ENCODE measurements around the gene CYP2F1. TPM values are rescaled to one million over a fixed set of nuclear protein-coding genes. Genes with fewer than 3 reads are reported as not detected.

Gene CYP2F1
- total and polyA plus RNA-seq, 9 of the 15 experiments (the other 6 are each of a cell fraction or from before 2014, with no cell fraction given): 0.03 to 0.77 (median 0.18) TPM; not detected in 1

DNA sequence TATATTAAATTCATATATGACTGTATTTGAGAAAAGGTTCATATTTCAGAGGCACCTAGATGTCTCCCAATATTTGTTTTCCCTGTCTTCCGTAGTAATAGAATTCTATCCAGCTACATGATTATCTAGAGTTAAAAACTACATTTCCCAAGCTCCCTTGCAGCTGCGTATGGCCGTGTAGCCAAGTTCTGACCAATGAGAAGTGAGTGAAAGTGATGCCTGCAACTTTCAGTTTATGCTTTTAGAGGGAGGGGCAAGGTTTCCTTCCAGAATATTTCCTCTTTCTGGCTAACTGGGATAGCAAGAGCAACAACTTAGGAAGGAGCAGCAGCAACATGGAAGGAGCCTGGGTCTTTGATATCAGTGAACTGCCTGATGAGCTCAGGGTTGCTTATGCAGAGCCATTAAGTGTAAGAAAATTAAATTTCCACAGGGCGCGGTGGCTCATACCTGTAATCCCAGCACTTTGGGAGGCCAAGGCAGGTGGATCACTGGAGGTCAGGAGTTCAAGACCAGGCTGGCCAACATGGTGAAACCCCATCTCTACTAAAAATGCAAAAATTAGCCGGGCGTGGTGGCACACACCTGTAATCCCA, 49.2 kb upstream of the CYP2F1 start (continued):
- TF ChIP-seq, protein P1, sequence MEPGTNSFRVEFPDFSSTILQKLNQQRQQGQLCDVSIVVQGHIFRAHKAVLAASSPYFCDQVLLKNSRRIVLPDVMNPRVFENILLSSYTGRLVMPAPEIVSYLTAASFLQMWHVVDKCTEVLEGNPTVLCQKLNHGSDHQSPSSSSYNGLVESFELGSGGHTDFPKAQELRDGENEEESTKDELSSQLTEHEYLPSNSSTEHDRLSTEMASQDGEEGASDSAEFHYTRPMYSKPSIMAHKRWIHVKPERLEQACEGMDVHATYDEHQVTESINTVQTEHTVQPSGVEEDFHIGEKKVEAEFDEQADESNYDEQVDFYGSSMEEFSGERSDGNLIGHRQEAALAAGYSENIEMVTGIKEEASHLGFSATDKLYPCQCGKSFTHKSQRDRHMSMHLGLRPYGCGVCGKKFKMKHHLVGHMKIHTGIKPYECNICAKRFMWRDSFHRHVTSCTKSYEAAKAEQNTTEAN (CRISPR knock-in tag; IDR thresholded peaks at IDR 0.05): no peak
- no peak for TF ChIP-seq PHTF2 (CRISPR knock-in tag; IDR thresholded peaks at IDR 0.05)

DNA sequence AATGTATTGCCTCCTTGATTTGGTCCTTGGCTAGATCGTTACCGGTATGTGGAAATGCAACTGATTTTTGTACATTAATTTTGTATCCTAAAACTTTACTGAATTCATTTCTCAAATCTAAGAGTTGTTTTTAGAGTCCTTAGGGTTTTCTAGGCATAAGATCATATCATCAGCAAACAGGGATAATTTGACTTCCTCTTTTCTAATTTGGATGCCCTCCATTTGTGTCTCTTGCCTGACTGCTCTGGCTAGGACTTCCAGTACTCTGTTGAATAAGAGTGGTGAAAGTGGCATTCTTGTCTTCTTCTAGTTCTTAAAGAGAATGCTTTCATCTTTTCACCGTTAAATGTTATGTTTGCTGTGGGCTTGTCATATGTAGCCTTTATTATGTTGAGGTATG, 37.9 kb upstream of the CYP2F1 start:
- DNase-seq (ENCODE audit: extremely low read depth in 1 of 4, low spot score in 3 of 4): no peak
- H3K27ac ChIP-seq (ENCODE audit: extremely low read depth, low read depth, low read length): no peak overlapping the region
- no peak overlapping the region for H3K4me2 ChIP-seq (ENCODE audit: insufficient read depth, low read length)
- no peaks in the 10 kb centered on the region; a peak in 1 of 5 replicates for H3K27me3 ChIP-seq (ENCODE audit: control insufficient read depth in 2 of 2, insufficient read depth in 2 of 2, low read length in 2 of 2)
- no peaks in the 10 kb centered on the region for H3K36me3 ChIP-seq (ENCODE audit: control insufficient read depth, insufficient read depth, low read length)
- H3K9me3 ChIP-seq (replicated peaks; ENCODE audit: control insufficient read depth, insufficient read depth, low read depth, low read length): no peaks in the 10 kb centered on the region
- ATAC-seq: no peak
- intact Hi-C loops (cut with micrococcal nuclease) (no loop called here), in situ Hi-C loops (cut with MboI) (no loop called here)
- no peaks in the 10 kb centered on the region for H4K20me1 ChIP-seq (replicated peaks; ENCODE audit: control insufficient read depth, insufficient read depth, low read length)
- no TSS peak for BruUV-seq (replicated peaks)
- FAIRE-seq: no peak
- ChIA-PET CTCF (ENCODE audit: low intra/inter-chr PET ratio) (no interaction called here), POLR2A (interaction anchor here (1.4 kb wide), 1 partner anchor 11 kb away, joined by 3 read pairs; no protein-coding TSS in a partner anchor)
- 22% methylated on average over 3 of the region's 3 CpGs for WGBS (ENCODE audit: insufficient coverage, low coverage, missing lambda C conversion rate)
- TF ChIP-seq SPI1 (IDR thresholded peaks at IDR 0.05; ENCODE audit: borderline replicate concordance, low read depth, low read length): peak; percentile 90
- no peak for TF ChIP-seq CC2D1A (IDR thresholded peaks at IDR 0.05)
- TF ChIP-seq, protein P2, sequence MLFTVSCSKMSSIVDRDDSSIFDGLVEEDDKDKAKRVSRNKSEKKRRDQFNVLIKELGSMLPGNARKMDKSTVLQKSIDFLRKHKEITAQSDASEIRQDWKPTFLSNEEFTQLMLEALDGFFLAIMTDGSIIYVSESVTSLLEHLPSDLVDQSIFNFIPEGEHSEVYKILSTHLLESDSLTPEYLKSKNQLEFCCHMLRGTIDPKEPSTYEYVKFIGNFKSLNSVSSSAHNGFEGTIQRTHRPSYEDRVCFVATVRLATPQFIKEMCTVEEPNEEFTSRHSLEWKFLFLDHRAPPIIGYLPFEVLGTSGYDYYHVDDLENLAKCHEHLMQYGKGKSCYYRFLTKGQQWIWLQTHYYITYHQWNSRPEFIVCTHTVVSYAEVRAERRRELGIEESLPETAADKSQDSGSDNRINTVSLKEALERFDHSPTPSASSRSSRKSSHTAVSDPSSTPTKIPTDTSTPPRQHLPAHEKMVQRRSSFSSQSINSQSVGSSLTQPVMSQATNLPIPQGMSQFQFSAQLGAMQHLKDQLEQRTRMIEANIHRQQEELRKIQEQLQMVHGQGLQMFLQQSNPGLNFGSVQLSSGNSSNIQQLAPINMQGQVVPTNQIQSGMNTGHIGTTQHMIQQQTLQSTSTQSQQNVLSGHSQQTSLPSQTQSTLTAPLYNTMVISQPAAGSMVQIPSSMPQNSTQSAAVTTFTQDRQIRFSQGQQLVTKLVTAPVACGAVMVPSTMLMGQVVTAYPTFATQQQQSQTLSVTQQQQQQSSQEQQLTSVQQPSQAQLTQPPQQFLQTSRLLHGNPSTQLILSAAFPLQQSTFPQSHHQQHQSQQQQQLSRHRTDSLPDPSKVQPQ (CRISPR knock-in tag; IDR thresholded peaks at IDR 0.05; ENCODE audit: borderline replicate concordance): no peak
- no peak overlapping the region for H3K9ac ChIP-seq (ENCODE audit: insufficient read depth in 1 of 2, low read depth in 2 of 2, low read length in 2 of 2)
- no peak overlapping the region for H3K4me3 ChIP-seq
- no peaks in the 10 kb centered on the region for H3K4me1 ChIP-seq (replicated peaks in 1 of 2; ENCODE audit: control insufficient read depth in 2 of 2, insufficient read depth in 2 of 2, low read length in 2 of 2)
- no peaks in the 10 kb centered on the region for H3K79me2 ChIP-seq (ENCODE audit: control insufficient read depth, insufficient read depth, low read length)
- H3K9me1 ChIP-seq (ENCODE audit: control insufficient read depth, insufficient read depth, low read length): no peaks in the 10 kb centered on the region
- no peak overlapping the region for H2AFZ ChIP-seq (ENCODE audit: low read depth, low read length)
